GM23338 (cell line): ENCODE measurements around the gene ZBTB7C. TPM values are rescaled to one million over a fixed set of nuclear protein-coding genes. Genes with fewer than 3 reads are reported as not detected.

Experiments used
- ATAC-seq: fragments of 200-7000 bp; cut with Tn5 transposase; 3 replicates; pipeline ENCODE4 v1.9.1; 2020
- DNase-seq: peaks from one replicate; pipeline ENCODE4 v3.0.0-alpha.2; 2015; ENCODE audit warnings: low spot score
- H2AFZ ChIP-seq: fragments of 200-600 bp; sonication (generic); 2 replicates; pipeline ENCODE4 v1.8.0; 2016; ENCODE audit warnings: antibody characterized with exemption, mild to moderate bottlenecking, moderate library complexity
- H3F3A ChIP-seq: fragments of 200-600 bp; sonication (generic); replicated peaks from 2 replicates; pipeline ENCODE4 v1.8.0; 2017; ENCODE audit warnings: antibody characterized with exemption, mixed run types, low read depth
- H3K27ac ChIP-seq: fragments of 200-600 bp; sonication (generic); 2 replicates; pipeline ENCODE4 v1.6.1; 2016; ENCODE audit warnings: low read depth
- H3K27me3 ChIP-seq: fragments of 200-600 bp; sonication (generic); 2 replicates; pipeline ENCODE4 v1.8.0; 2016; ENCODE audit warnings: mild to moderate bottlenecking, mixed run types, moderate library complexity; ENCODE audit not compliant: insufficient read depth
- H3K36me3 ChIP-seq: fragments of 200-600 bp; sonication (generic); 2 replicates; pipeline ENCODE4 v1.8.0; 2016; ENCODE audit warnings: mild to moderate bottlenecking; ENCODE audit not compliant: insufficient read depth
- H3K4me1 ChIP-seq: fragments of 200-600 bp; sonication (generic); 2 replicates; pipeline ENCODE4 v1.8.0; 2016; ENCODE audit warnings: mild to moderate bottlenecking, moderate library complexity; ENCODE audit not compliant: insufficient read depth
- H3K4me2 ChIP-seq: fragments of 200-600 bp; sonication (generic); 2 replicates; pipeline ENCODE4 v1.7.1; 2017; ENCODE audit warnings: mixed run types
- H3K4me3 ChIP-seq: fragments of 200-600 bp; sonication (generic); 2 replicates; pipeline ENCODE4 v1.6.1; 2016; ENCODE audit warnings: mixed run types
- H3K79me2 ChIP-seq: fragments of 200-600 bp; sonication (generic); replicated peaks from 2 replicates; pipeline ENCODE4 v1.8.0; 2017; ENCODE audit warnings: mild to moderate bottlenecking; ENCODE audit not compliant: insufficient read depth
- H3K9me2 ChIP-seq: fragments of 200-600 bp; sonication (generic); 2 replicates; pipeline ENCODE4 v1.8.0; 2017; ENCODE audit not compliant: insufficient read depth
- H4K20me1 ChIP-seq: fragments of 200-600 bp; sonication (generic); replicated peaks from 2 replicates; pipeline ENCODE4 v1.8.0; 2017; ENCODE audit warnings: mild to moderate bottlenecking; ENCODE audit not compliant: insufficient read depth
- H3K27ac Mint-ChIP-seq: 2 replicates; pipeline ENCODE4 v1.8.0; 2020; ENCODE audit warnings: inconsistent platforms, mild to moderate bottlenecking, moderate library complexity, mixed read lengths
- H3K27me3 Mint-ChIP-seq: 3 replicates; pipeline ENCODE4 v1.8.0; 2022; ENCODE audit warnings: low read depth, mild to moderate bottlenecking, moderate library complexity, mixed read lengths, inconsistent platforms; ENCODE audit not compliant: insufficient read depth, poor library complexity
- H3K36me3 Mint-ChIP-seq: 3 replicates; pipeline ENCODE4 v1.8.0; 2021; ENCODE audit warnings: low read depth, mild to moderate bottlenecking, inconsistent platforms, moderate library complexity, mixed read lengths
- H3K4me1 Mint-ChIP-seq: 3 replicates; pipeline ENCODE4 v1.8.0; 2020; ENCODE audit warnings: mild to moderate bottlenecking, inconsistent platforms, mixed read lengths
- H3K4me3 Mint-ChIP-seq: 3 replicates; pipeline ENCODE4 v1.8.0; 2021; ENCODE audit warnings: moderate library complexity, mild to moderate bottlenecking, inconsistent platforms, mixed read lengths
- H3K9me3 Mint-ChIP-seq: 3 replicates; pipeline ENCODE4 v1.8.0; 2020; ENCODE audit warnings: moderate library complexity, mild to moderate bottlenecking, inconsistent platforms, mixed read lengths
- CREB1 ChIP-seq: fragments of 250-450 bp; sonication (Bioruptor Pico); IDR thresholded peaks from 2 replicates; pipeline ENCODE4 v1.5.0; 2020; ENCODE audit warnings: low read depth, mild to moderate bottlenecking, moderate library complexity
- EZH2 ChIP-seq: fragments of 200-600 bp; sonication (generic); IDR thresholded peaks from one replicate; pipeline ENCODE4 v1.8.0; 2017; ENCODE audit warnings: antibody characterized with exemption, mild to moderate bottlenecking, low read depth; ENCODE audit not compliant: unreplicated experiment
- EZH2phosphoT487 ChIP-seq: fragments of 200-600 bp; sonication (generic); IDR thresholded peaks from one replicate; pipeline ENCODE4 v1.8.1; 2018; ENCODE audit warnings: antibody characterized with exemption; ENCODE audit not compliant: unreplicated experiment
- JUNB ChIP-seq: IDR thresholded peaks from one replicate; pipeline ENCODE4 v1.6.1; 2016; ENCODE audit warnings: antibody characterized with exemption; ENCODE audit not compliant: unreplicated experiment
- NANOG ChIP-seq: IDR thresholded peaks from 2 replicates; pipeline ENCODE4 v1.6.1; 2016; ENCODE audit warnings: antibody characterized with exemption, borderline replicate concordance
- POLR2AphosphoS5 ChIP-seq: IDR thresholded peaks from 2 replicates; pipeline ENCODE4 v1.6.1; 2016; ENCODE audit warnings: antibody characterized with exemption, low read depth
- STAT1 ChIP-seq: IDR thresholded peaks from one replicate; pipeline ENCODE4 v1.6.1; 2016; ENCODE audit warnings: antibody characterized with exemption; ENCODE audit not compliant: unreplicated experiment
- ZNF114 ChIP-seq: fragments of 250-450 bp; sonication (Bioruptor Pico); IDR thresholded peaks from 2 replicates; pipeline ENCODE4 v1.5.0; 2020; ENCODE audit warnings: mild to moderate bottlenecking, moderate library complexity
- ZNF331 ChIP-seq: fragments of 250-450 bp; sonication (Bioruptor Pico); IDR thresholded peaks from 2 replicates; pipeline ENCODE4 v1.5.0; 2020; ENCODE audit warnings: low read depth, mild to moderate bottlenecking, moderate library complexity
- polyA plus RNA-seq: library from polyadenylated mRNA; unstranded; fragments of >200 nt; fragmentation: Nextera tagmentation; extraction: Ambion mirVana; gene quantifications from 2 replicates; pipeline ENCODE4 v1.2.1, GENCODE V29; 2016
- total RNA-seq: library from RNA; depleted of rRNA; stranded (reverse); fragments of >200 nt; shearing (Covaris generic); gene quantifications from 2 replicates; pipeline ENCODE4 v1.2.3, GENCODE V29; 2014
- TF ChIP-seq, protein P1 (sequence below), 2 experiments: fragments of 200-600 bp in 1 of 2; sonication (generic) in 1 of 2; conservative IDR thresholded peaks; 2 replicates each; pipeline versions ENCODE4 v1.5.1 to v1.6.1; 2016 to 2017; ENCODE audit warnings: antibody characterized with exemption in 2 of 2, low read depth in 2 of 2, mild to moderate bottlenecking in 2 of 2, moderate library complexity in 1 of 2
- TF ChIP-seq, protein P2 (sequence below): IDR thresholded peaks from 2 replicates; pipeline ENCODE4 v1.6.1; 2016; ENCODE audit warnings: antibody characterized with exemption
- TF ChIP-seq, protein P3 (sequence below): IDR thresholded peaks from one replicate; pipeline ENCODE4 v1.6.1; 2018; ENCODE audit warnings: antibody characterized with exemption; ENCODE audit not compliant: unreplicated experiment

The ZBTB7C gene
- total and polyA plus RNA-seq, 2 experiments from 2014 or later: 0.03 to 0.14 TPM

DNA sequence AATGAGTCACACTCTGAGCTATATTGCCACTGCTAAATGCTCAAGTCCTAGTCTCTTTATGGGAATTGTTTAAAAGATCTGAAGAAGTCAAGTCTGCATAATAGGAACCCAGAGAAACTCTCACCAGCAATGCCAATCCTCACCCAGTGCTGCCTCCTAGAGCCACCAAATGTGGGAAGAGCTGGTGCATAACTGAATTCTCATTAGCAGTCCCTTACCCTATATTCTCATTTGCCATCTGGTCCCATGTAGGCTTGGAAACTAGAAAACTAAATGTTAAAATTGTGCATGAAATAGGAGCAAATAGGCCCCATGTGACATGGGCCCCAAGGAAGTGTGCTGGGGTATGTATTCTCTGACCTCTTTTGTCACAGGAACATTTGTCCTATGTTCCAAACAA, 254.4 kb downstream of the ZBTB7C start:
- H2AFZ ChIP-seq: no peak overlapping the region
- no peak for TF ChIP-seq EZH2phosphoT487
- TF ChIP-seq EZH2: no peak
- TF ChIP-seq, protein P1, sequence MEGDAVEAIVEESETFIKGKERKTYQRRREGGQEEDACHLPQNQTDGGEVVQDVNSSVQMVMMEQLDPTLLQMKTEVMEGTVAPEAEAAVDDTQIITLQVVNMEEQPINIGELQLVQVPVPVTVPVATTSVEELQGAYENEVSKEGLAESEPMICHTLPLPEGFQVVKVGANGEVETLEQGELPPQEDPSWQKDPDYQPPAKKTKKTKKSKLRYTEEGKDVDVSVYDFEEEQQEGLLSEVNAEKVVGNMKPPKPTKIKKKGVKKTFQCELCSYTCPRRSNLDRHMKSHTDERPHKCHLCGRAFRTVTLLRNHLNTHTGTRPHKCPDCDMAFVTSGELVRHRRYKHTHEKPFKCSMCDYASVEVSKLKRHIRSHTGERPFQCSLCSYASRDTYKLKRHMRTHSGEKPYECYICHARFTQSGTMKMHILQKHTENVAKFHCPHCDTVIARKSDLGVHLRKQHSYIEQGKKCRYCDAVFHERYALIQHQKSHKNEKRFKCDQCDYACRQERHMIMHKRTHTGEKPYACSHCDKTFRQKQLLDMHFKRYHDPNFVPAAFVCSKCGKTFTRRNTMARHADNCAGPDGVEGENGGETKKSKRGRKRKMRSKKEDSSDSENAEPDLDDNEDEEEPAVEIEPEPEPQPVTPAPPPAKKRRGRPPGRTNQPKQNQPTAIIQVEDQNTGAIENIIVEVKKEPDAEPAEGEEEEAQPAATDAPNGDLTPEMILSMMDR (conservative IDR thresholded peaks at IDR 0.05; ENCODE audit: low read depth in 2 of 2): peak in 1 of 2 experiments; percentile 32; a peak in 2 of 4 replicates
- no peak for TF ChIP-seq ZNF114 (CRISPR knock-in tag)
- no peak for TF ChIP-seq STAT1
- TF ChIP-seq CREB1: no peak
- no peak for TF ChIP-seq POLR2AphosphoS5
- TF ChIP-seq, protein P2, sequence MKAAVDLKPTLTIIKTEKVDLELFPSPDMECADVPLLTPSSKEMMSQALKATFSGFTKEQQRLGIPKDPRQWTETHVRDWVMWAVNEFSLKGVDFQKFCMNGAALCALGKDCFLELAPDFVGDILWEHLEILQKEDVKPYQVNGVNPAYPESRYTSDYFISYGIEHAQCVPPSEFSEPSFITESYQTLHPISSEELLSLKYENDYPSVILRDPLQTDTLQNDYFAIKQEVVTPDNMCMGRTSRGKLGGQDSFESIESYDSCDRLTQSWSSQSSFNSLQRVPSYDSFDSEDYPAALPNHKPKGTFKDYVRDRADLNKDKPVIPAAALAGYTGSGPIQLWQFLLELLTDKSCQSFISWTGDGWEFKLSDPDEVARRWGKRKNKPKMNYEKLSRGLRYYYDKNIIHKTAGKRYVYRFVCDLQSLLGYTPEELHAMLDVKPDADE: no peak
- H3F3A ChIP-seq: no peaks in the 10 kb centered on the region
- H3K9me2 ChIP-seq: no peaks in the 10 kb centered on the region
- no peaks in the 10 kb centered on the region for H3K9me3 Mint-ChIP-seq
- H4K20me1 ChIP-seq: no peaks in the 10 kb centered on the region
- H3K27ac Mint-ChIP-seq: no peak overlapping the region
- H3K27me3 Mint-ChIP-seq: peaks cover 21% of the 10 kb centered on the region
- no peaks in the 10 kb centered on the region for H3K4me1 Mint-ChIP-seq
- H3K4me3 ChIP-seq: no peak overlapping the region
- no peak overlapping the region for H3K4me2 ChIP-seq
- H3K27me3 ChIP-seq: peaks cover 21% of the 10 kb centered on the region
- no peak overlapping the region for H3K4me3 Mint-ChIP-seq
- DNase-seq: no peak
- H3K36me3 Mint-ChIP-seq: no peaks in the 10 kb centered on the region
- no peaks in the 10 kb centered on the region for H3K36me3 ChIP-seq
- H3K79me2 ChIP-seq: no peaks in the 10 kb centered on the region
- no peak overlapping the region for H3K27ac ChIP-seq
- no peaks in the 10 kb centered on the region for H3K4me1 ChIP-seq
- ATAC-seq: no peak

DNA sequence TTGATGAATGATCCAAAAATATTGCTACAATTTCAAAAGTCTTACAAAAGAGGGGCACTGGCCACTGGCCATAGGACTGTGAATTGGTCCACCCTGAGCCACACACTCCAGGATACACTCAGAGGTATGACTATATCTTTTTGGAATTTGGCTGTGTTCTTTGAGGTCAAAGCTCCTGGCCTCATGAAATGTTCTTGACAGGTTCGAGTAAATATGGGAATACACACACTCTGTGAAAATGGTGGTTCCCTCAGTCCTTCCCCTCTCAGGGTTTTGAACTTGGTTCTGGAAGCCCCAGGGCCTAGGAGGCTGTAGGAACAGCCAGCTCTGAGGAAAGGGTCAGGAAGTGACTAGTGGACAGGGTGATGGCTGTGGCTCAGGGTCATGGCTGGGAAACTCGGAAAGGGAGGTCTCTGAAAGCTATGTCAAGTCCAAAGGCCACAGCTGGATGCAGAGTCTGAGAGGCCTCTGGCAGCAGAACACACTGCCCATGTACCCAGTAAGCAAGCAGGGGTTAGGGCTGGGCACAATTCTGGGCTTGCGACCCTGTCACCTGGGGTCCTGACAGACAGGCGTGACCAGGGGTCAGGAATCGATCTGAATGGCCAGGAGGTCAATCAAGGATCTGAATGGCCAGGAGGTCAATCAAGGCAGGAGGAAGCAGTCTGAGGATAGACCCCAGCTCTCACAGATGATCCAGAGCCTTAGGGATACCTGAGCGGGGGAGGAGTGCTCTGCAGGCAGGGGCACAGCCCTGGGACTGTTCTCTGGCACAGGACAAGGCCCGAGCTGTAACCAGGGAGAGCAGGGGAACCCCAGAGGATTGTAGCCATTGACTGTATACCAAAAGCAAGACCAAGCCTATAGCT, 255.3 kb downstream of the ZBTB7C start:
- Mint-ChIP-seq H3K27ac (no peak overlapping the region), H3K4me1 (no peaks in the 10 kb centered on the region), H3K9me3 (no peaks in the 10 kb centered on the region), H3K27me3 (peaks cover 20% of the 10 kb centered on the region), H3K4me3 (no peak overlapping the region), H3K36me3 (no peaks in the 10 kb centered on the region)
- Histone ChIP-seq H3K4me2 (no peak overlapping the region), H4K20me1 (no peaks in the 10 kb centered on the region), H3K79me2 (no peaks in the 10 kb centered on the region), H3K4me1 (no peaks in the 10 kb centered on the region), H2AFZ (no peak overlapping the region), H3K27me3 (peaks cover 11% of the 10 kb centered on the region), H3K27ac (no peak overlapping the region), H3K4me3 (no peak overlapping the region), H3K36me3 (no peaks in the 10 kb centered on the region), H3F3A (no peaks in the 10 kb centered on the region), H3K9me2 (no peaks in the 10 kb centered on the region)
- ATAC-seq (no peak), DNase-seq (no peak)
- TF ChIP-seq JUNB (no peak), ZNF331 (CRISPR knock-in tag) (no peak), EZH2phosphoT487 (no peak), POLR2AphosphoS5 (no peak), EZH2 (no peak), CREB1 (no peak), NANOG (no peak)
- TF ChIP-seq, protein P3, sequence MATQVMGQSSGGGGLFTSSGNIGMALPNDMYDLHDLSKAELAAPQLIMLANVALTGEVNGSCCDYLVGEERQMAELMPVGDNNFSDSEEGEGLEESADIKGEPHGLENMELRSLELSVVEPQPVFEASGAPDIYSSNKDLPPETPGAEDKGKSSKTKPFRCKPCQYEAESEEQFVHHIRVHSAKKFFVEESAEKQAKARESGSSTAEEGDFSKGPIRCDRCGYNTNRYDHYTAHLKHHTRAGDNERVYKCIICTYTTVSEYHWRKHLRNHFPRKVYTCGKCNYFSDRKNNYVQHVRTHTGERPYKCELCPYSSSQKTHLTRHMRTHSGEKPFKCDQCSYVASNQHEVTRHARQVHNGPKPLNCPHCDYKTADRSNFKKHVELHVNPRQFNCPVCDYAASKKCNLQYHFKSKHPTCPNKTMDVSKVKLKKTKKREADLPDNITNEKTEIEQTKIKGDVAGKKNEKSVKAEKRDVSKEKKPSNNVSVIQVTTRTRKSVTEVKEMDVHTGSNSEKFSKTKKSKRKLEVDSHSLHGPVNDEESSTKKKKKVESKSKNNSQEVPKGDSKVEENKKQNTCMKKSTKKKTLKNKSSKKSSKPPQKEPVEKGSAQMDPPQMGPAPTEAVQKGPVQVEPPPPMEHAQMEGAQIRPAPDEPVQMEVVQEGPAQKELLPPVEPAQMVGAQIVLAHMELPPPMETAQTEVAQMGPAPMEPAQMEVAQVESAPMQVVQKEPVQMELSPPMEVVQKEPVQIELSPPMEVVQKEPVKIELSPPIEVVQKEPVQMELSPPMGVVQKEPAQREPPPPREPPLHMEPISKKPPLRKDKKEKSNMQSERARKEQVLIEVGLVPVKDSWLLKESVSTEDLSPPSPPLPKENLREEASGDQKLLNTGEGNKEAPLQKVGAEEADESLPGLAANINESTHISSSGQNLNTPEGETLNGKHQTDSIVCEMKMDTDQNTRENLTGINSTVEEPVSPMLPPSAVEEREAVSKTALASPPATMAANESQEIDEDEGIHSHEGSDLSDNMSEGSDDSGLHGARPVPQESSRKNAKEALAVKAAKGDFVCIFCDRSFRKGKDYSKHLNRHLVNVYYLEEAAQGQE: no peak
- TF ChIP-seq, protein P2: no peak
